ENCODE results near the gene PHF3. TPM values are rescaled to one million over a fixed set of nuclear protein-coding genes. Genes with fewer than 3 reads are reported as not detected.

PHF3 gene
- total and polyA plus RNA-seq, 2 donors (not counting 1 experiment from before 2014, with no cell fraction given): 13.5 to 111 TPM

GRCh38 chr6:63661769-63662168 lies 26.2 kb downstream of the PHF3 start:
- POLR2A ChIA-PET: no interaction called here
- H3K4me3 Mint-ChIP-seq: no peak overlapping the region

More at GRCh38 chr6:63661769-63662168, 26.2 kb downstream of the PHF3 start:
- TF ChIP-seq EZH2 (IDR thresholded peaks at IDR 0.05; ENCODE audit: borderline replicate concordance, insufficient read depth, low read depth, low read length, poor library complexity, severe bottlenecking): no peak
- TF ChIP-seq CTCF (IDR thresholded peaks at IDR 0.05): no peak
- no peak overlapping the region for H3K27ac Mint-ChIP-seq
- CTCF ChIA-PET: no interaction called here
- no peaks in the 10 kb centered on the region for H3K27me3 Mint-ChIP-seq
- H3K36me3 ChIP-seq (replicated peaks in 1 of 2; ENCODE audit: control extremely low read depth in 1 of 2, control insufficient read depth in 1 of 2, extremely low read depth in 1 of 2, insufficient read depth in 2 of 2, low read length in 1 of 2): no peaks in the 10 kb centered on the region
- H4K20me1 ChIP-seq (ENCODE audit: control insufficient read depth, insufficient read depth, low read length, poor library complexity, severe bottlenecking): peaks cover 75% of the 10 kb centered on the region
- no peak overlapping the region for H2AFZ ChIP-seq (ENCODE audit: insufficient read depth, low read depth, low read length, poor library complexity, severe bottlenecking)
- peaks cover 94% of the 10 kb centered on the region for H3K79me2 ChIP-seq (ENCODE audit: control insufficient read depth, insufficient read depth, low read length)
- peak overlapping the region in 1 of 2 donors; percentile 2 for H3K27ac ChIP-seq (ENCODE audit: low read length in 2 of 2)
- intact Hi-C loops (cut with micrococcal nuclease): loop anchor here (2.0 kb wide), 1 partner anchor 13 kb away; no protein-coding TSS in a partner anchor
- H3K9ac ChIP-seq (ENCODE audit: low read length): no peak overlapping the region
- 100% methylated on average over 2 of the region's 5 CpGs for WGBS (ENCODE audit: insufficient coverage)
- no peaks in the 10 kb centered on the region for H3K9me3 Mint-ChIP-seq (ENCODE audit: insufficient read depth)
- no peaks in the 10 kb centered on the region for H3K27me3 ChIP-seq (replicated peaks in 1 of 4; ENCODE audit: control extremely low read depth in 1 of 4, control insufficient read depth in 3 of 4, insufficient read depth in 4 of 4, low read length in 3 of 4)
- H3K4me1 Mint-ChIP-seq: peaks cover 73% of the 10 kb centered on the region
- DNase-seq (no peak), ATAC-seq (ENCODE audit: low read depth) (no peak)
- H3K4me2 ChIP-seq (replicated peaks; ENCODE audit: low read depth, low read length, poor library complexity, severe bottlenecking): no peak overlapping the region
- H3K9me3 ChIP-seq (ENCODE audit: control extremely low read depth in 1 of 3, control insufficient read depth in 2 of 3, insufficient read depth in 1 of 3, low read length in 2 of 3): no peaks in the 10 kb centered on the region
- H3K4me3 ChIP-seq (ENCODE audit: control extremely low read depth in 1 of 5, extremely low read depth in 1 of 5, insufficient read depth in 1 of 5, low read depth in 2 of 5, low read length in 4 of 5): no peak overlapping the region
- peaks cover 9 to 24% of the 10 kb centered on the region in 2 donors for H3K4me1 ChIP-seq (ENCODE audit: control insufficient read depth in 2 of 2, insufficient read depth in 2 of 2, low read length in 2 of 2)
